Activated CD4-positive, CD25-positive, alpha-beta regulatory T cell treated with anti-CD3 and anti-CD28 coated beads, Interleukin-2, amount 50 U/mL, for 24 hours (primary cell): Measurements from ENCODE around the gene ERGIC3.
A peak's percentile ranks its signal among the peaks of the same experiment; 100 is the strongest.
"Not testable (repeated sequence)": the region's sequence is repeated elsewhere in the genome, so short reads cannot be mapped to it uniquely, and the experiment has no call there.

Experiments used
- ATAC-seq, 2 donors: fragments of 150-1000 bp; cut with Tn5 transposase; one replicate each; pipeline ENCODE4 v1.10.0; 2021; ENCODE audit warnings: mild to moderate bottlenecking in 1 of 2, moderate library complexity in 1 of 2

The ERGIC3 gene

DNA sequence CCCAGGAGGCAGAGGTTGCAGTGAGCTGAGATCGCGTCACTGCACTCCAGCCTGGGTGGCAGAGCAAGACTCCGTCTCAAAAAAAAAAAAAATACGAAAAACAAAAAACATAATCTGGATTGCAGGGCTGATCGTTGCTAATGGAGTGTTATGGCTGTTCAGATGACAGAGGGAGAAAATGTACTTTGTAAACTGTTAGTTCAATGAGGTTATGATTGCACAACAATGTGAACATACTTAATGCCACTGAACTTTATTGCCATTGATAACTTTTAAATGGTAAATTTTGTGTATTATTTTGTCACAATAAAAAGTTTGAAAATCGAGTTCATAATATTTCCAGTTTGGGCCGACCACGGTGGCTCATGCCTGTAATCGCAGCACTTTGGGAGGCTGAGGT lies 22.9 kb upstream of the ERGIC3 start:
- ATAC-seq: no peak

DNA sequence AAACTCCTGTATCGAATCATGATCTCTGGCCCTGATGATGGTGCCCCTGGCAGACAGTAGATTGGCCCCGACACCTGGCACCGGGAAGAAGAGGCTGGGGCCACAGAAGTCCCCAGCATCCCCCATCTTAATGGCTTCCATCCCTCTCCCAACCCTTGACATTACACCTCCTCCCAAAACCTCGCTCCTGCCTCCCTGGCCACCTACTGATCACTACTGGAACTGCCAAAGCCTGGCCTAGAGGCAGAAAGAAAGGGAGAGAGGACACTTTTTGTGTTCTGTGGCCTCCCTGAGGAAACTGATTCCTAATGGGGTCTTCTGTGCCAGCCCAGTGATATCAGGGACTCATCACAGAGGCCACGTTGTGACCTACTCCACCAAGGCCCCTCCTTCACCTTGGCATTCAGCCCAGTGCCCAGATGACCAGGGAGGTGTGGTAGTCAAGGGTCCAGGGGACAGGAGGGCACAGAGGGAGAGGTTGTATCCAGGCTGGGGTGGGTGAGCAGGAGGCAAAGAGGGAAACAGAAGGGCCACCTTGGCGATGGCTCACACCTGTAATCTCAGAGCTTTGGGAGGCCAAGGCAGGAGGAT lies 18.5 kb upstream of the ERGIC3 start:
- ATAC-seq: no peak

DNA sequence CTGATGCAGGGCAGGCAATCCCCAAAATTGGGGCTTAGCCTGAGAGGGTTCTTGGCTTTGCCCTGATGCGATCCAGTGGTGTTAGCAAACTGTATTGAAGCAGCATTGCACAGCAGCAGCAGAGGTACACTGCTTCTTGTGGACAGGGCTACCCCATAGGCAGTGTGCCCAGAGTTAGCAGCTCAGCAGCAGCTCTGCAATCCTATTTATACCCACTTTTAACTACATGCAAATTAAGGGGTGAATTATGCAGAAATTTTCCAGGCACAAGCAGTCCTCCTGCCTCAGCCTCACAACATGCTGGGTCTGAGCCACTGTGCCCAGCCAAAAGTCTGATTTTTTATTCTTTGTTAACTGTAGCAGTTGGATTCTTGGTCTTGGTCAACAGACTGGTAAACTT lies 16.2 kb upstream of the ERGIC3 start:
- no peak for ATAC-seq

DNA sequence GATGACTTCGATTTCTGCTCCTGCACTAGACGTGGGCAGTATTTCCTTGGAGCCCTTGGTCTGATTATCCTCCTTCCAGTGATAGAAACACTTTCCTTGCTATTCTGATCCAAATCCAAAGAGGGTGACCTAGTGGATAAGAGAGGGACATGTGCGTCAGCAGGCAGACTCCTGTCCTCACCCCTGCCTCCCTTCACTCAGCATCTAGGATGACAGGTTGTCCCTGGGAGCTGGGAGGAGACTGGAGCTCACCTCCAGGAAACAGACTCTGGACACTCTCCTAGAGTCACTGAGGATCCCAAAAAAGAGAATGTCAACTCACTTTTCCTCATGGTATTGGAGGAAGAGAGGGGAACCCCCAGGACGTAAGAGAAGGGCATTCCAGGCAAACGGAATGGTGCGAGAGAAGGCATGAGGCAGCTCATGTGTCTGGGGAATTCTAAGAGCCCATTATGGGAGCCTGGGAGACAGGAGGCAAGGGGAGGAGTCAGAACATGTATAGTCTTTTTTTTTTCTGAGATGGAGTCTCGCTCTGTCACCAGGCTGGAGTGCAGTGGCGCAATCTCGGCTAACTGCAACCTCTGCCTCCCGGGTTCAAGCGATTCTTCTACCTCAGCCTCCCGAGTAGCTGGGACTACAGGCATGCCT lies 14.6 kb upstream of the ERGIC3 start:
- no peak for ATAC-seq

DNA sequence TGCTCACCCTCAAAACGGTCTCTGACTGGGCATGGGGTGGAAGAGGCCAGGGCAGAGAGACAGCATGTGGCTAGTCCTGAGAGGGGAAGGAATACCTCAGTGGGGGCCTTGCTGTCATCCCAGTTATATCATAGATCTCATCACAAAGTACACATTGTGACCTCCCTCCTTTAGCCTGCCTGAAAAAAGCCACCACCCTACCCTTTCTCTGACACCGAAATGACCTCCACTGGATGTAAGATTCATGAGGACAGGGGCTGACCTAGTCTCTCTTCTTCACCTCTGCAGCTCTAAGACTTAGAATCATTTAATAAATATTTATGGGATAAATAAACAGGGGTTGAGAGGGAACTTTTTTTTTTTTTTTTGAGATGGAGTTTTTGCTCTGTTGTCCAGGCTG lies 12.3 kb upstream of the ERGIC3 start, which contains the start of gene C20orf173:
C20orf173 (minus strand) TSS at position 101 of the 400 bp plus-strand sequence. CDS start 279 bp downstream, outside the sequence.
- ATAC-seq: no peak

DNA sequence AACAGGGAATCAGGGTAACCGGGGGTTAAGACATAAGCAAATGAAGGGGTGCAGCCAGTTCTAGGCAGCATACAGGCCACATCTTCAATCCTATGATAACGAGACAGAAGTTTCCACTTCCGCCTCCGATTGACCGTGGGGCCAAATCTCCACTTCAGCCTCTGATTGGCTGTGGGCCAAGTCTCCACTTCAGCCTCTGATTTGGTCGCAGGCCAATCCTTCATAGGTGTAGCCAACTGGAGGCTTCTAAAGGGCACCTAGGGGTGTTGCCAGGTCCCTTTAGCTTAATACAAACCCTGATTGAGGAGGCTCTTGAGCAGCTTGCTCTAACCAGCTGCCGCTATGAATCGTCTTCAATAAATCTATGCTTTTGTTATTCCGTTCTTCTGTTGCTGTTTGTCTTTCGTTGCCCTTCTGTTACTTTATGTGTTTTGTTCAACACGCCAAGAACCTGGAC lies 2.1 kb upstream of the ERGIC3 start:
- peak in 1 of 2 donors; percentile 22 for ATAC-seq

DNA sequence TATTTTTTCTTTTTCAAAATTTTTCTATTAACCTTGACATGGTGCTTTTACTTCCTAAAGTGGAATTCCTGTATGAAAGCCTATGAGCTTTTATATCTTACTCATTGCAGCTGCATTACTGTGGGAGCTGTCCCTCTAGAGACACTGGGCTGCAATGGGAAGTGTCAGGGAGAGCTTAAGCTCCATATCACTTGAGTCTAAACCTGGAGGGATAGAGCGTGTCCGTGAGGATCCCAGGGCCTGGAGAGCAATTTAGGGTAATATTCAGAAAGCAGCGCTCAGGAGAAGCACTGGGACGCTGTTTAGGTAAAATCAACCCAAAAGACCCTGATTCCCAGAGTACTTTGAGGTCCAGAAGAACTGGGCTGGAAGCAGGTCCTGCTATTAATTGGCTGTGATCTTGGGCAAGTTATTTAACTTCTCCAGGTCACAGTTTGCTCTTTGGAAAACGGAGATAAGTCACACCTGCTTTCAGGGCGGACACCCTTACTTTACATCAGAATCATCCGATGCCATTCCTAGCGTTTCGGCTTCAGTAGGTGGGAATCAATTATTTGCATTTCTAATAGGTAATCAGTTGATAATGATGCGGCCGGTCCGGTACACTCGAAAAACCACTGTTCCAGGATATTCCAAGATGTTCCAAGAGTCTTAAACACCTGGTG lies 628 bp upstream of the ERGIC3 start:
- no peak for ATAC-seq

DNA sequence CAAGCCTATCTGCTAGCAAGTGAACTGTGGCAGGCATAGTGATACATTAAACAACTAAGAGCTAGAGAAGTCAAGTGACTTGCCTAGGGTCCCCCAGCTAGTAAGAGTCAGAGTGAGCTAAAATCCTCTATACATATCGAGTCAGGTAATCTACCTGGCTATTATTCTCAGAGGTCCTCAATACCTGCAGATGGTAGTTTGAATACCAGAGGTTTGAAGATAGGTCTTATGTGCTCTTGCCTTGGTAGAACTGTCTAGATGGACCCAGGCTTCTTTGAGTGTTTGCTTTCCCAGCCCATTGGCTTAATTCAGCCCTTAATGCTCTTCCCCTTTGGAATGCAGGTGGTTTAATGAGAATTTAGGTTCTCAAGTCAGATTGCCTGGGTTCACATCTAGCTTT lies 1.1 kb downstream of the ERGIC3 start:
- no peak for ATAC-seq

DNA sequence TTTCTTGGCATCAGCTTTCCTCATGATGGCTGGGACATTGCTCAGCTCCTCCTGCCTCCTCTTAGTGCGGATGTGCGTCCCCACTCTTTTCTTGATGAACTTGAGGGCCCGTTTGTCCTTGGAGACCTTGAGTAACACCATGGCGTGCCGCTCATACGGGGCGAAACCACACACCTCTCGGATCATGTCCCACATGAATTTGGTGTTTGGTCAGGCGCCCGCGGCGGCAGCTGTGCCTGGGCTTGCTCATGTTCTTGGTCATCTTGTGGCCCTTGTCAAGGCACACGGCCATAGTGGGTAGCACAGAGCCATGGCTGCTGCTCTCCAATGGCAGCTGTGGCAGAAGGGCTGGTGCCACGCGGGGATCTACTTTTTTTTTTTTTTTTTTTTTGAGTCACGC lies 2.6 kb downstream of the ERGIC3 start:
- no peak for ATAC-seq

DNA sequence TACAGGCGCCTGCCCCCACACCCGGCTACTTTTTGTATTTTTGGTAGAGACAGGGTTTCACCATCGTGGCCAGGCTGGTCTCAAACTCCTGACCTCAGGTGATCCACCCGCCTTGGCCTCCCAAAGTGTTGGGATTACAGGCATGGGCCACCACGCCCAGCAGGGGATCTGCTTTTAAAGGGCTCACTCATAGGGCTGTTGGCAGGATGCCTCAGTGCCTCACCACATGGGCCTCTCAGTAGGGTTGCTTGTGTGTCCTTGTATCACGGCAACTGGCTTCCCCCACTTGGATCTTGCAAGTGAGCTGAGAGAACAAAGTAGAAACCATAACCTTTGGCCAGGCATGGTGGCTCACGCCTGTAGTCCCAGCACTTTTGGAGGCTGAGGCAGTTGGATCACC lies 3.1 kb downstream of the ERGIC3 start:
- not testable (repeated sequence) for ATAC-seq

DNA sequence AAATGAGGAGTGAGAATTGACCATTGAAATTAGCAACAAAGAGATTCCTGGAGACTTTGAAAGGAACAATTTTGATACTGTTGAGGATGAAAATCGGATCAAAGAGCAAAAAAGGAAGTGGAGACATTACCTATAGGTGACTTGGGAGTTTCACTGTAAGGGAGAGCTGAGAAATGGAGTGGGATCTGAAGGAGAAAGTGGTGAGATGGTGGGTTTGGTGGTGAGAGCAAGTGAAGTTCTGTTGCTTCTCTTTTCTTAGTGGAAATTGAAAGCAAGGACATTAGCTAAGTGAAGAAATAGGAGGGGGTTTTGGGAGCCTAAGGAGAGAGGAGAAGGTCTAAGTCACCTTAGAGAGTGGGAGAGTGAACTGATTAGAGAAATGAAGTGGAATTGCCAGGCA lies 4.2 kb downstream of the ERGIC3 start:
- no peak for ATAC-seq

DNA sequence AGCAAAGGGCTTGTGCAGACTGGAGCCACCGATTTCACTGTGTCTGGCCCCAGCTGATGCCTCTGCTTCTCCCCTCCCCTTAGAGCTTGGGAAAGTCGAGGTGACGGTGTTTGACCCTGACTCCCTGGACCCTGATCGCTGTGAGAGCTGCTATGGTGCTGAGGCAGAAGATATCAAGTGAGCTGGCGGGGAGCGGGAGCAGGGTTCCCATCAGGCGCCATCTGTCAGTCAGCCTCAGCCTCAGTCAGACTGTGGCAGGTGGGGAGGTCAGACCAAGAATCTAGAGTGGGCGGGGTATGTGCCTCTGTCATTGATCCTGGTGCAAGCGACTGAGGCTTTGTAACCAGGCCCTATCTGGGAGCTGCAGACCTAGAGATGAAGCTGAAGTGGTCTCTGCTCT lies 5.5 kb downstream of the ERGIC3 start:
- ATAC-seq: no peak

DNA sequence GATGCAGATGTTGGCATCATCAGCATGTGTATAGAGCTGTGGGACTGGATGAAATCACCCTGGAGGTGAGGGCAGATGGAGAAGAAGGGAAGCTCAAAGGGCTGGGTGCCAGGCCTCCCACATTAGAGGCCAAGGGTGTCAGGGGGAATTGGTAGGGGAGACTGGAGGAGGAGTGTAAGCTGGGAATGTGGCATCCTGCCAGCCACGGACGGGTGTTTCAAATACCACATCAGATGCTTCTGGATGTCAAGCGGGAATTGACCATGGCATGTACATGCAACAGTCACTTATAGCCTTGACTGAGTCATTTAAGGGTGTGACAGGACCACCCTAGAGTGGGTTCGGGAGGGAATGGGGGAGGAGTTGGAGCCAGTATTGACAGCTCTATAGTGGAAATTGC lies 9.6 kb downstream of the ERGIC3 start:
- ATAC-seq: no peak

DNA sequence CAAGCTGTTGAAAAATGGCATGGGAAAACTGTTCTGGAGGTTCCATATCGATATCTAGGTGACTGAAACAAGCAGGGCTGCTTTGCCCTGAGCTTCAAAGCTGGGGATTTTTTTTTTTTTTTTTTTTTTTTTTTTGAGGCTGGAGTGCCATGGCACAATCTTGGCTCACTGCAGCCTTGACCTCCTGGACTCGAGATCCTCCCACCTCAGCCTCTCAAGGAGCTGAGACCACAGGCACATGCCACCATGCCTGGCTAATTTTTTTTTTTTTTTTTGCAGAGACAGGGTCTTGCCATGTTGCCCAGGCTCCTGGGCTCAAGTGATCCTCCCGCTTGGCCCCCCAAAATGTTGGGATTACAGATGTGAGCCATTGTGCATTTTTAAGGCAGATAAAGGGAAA lies 11.0 kb downstream of the ERGIC3 start:
- ATAC-seq: no peak

DNA sequence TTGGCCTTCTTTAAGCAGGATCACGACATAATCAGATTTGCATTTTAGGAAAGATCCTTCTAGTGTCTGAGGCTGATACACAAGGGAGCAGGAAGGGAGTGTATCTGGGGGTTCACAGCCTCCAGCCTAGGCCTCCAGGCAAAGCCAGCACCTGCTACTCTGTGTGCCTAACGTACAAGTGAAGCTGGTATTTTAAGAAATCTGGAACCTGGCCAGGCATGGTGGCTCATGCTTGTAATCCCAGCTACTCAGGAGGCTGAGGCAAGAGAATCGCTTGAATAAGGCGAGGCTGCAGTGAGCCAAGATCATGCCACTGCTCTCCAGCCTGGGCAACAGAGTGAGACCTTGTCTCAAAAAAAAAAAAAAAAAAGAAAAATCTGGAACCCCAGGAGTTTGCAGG lies 13.6 kb downstream of the ERGIC3 start:
- not testable (repeated sequence) for ATAC-seq

DNA sequence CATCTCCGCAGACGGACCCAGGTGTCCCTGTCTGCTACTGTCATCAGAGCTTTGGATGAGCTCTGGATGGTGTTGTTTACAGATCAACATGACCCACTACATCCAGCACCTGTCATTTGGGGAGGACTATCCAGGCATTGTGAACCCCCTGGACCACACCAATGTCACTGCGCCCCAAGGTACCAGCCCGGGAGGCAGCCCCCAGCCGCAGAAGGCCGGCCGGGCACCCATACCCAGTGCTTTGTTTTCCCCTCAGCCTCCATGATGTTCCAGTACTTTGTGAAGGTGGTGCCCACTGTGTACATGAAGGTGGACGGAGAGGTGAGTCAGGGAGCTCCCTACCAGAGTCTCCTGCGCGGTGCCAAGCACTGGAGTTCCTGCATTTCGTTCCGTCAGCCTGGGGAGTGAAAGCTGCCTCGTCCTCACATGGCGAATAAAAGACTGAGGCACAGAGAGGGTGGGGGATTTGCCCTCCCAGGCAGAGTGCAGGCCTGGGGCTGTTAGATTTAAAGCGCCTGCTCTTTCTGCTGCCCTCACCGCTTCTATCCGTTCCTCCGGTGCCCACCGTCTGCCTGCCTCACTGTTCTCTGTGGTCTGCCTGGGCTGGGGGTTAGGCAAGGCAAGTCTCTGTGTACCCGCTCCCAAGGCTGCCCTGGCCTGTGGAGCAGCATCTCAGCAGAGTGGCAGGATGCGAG lies 14.2 kb downstream of the ERGIC3 start:
- ATAC-seq: no peak

DNA sequence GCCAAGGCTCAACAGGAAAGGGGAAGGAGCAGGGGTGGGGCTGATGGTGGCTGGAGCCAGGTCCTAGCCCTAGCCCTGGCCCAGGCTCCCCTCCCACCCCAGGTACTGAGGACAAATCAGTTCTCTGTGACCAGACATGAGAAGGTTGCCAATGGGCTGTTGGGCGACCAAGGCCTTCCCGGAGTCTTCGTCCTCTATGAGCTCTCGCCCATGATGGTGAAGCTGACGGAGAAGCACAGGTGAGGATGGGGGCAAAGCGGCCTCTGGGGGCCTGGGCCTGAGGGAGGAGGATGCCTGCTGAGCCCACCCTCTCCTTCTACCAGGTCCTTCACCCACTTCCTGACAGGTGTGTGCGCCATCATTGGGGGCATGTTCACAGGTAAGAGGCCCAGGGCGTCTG lies 15.0 kb downstream of the ERGIC3 start:
- ATAC-seq: no peak

DNA sequence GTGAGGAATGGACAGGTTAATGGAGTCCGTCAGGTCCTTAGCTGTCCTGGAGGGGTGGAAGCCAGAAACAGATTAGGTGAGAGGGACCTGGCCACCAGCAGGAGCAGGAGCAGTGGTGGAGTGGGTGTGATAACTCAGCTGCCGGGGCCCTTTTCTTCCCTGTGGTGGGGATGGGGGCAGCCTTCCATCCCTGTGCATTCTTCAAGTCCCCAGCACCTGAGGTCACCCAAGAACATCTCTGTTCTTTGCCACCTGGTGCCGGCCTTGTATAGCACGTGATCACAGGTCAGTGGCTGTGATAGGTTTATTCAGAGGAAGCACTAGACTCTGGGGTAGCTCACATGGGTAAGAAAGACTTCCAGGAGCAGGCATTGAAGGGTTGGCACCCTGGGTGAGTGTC lies 16.6 kb downstream of the ERGIC3 start:
- no peak for ATAC-seq

DNA sequence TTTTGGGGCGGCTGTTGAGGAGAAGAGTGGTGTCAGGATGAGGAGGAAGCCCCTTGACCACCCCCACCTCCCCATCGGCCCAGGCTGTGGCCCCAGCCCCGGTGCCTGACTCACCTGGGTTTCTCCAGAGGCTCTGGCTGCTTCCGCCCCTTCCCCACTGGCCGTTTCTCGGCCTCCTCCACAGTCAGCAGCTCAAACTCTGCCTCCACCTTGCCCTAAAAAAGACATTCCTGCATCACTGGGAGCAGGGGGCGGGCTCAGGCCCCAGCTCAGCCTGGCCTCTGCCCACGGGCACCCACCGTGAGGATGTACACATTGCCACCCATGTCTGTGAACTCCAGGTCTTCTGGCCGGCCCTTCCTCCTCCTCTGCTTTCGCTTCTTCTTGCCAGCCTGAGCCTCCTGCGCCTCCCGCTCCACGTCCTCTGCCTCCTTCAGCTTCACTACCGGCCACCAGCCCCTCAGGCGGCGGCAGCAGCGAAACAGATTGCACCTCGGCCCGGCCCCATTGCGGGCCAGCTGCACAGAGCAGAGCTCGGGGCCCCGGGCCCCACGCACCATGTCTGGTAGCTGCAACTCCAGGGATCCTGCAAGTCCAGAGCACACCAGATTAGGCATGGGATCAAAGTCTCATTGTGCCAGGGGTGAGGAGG lies 17.3 kb downstream of the ERGIC3 start:
- ATAC-seq: no peak

DNA sequence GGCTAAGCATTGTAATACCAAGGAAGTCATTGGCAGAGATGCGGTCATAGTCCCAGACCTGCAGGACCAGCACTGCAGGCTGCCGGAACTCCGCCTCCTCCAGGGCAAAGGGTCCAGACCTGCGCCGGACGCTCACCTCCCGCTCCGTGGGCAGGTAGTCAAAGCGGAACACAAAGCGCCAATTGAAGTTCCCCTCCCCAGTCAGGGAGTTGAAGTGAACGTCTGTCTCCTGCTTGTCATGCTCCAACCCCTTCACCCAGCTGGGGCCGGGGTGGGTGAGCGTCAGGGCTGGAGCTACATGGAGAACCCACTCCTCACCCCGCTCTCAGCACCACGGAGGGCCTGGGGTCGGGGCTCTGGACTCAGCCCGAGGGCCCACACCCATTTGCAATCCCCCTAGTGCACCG lies 18.2 kb downstream of the ERGIC3 start:
- ATAC-seq: no peak

DNA sequence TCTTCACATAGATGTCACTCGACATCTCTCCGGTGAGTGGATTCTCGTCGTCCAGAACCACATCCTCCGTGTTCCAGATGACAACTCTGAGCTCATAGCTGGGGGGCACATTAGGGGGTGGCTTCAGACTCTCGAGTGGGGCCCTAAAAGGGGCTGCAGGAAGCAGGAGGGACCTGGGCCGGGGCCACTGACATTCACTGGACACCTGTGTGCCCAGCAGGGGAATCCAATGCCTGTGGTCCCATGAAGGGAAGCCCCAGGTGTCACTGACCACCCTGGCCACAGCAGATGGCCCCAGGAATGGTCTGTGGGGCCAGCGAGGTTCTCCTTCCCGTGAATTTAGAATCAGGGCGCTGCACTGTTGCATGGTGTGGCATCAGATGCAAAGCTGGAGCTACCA lies 18.7 kb downstream of the ERGIC3 start:
- no peak for ATAC-seq

DNA sequence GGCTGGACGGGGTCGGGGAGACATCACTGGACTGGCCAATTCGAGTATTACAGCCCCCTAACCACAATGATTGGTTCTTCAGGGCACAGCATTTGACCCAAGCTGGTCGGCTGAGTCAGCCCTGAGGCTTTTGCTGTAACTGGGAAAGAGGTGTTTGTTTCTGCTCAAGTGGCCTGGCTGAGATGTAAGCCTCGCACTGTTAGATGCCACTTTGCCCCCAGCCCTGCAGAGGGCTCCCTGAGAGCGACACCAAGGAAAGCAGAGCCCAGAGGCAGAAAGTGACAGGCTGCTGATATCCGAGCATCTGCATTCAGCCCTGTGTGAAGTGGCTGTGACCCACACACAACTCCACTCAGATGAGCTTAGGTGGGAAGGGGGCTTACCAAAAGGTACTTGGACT lies 19.4 kb downstream of the ERGIC3 start:
- ATAC-seq: no peak

DNA sequence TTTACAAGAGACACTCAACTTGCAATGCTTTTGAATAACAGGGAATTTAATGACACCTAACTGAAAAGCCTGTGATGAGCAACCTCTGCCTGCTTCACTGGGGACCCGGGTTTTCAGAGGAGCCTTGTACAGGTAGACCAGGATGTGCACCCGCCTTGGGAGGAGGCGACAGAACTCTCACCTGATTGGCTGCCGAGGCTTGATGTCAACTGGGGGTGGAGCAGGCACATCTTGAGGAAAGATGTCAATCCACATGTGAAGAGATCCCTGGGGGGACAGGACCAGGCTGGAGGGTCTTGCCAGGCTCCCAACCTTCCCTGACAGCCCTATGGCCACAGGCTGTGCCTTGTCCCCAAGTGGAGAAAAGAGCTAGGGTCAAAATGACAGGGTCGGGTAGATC lies 19.8 kb downstream of the ERGIC3 start:
- ATAC-seq: no peak
